Measurements from ENCODE around the gene OVCA2. TPM values are rescaled to one million over a fixed set of nuclear protein-coding genes. Genes with fewer than 3 reads are reported as not detected.

Gene OVCA2
- total RNA-seq, 1 donor from 2014 or later = 21.9 TPM

GRCh38 chr17:2040219-2040827 is 1.5 kb upstream of the OVCA2 start:
- Mint-ChIP-seq H3K36me3 (ENCODE audit: insufficient read depth) (peaks cover 19% of the 10 kb centered on the region), H3K4me1 (ENCODE audit: low read depth) (peaks cover 9% of the 10 kb centered on the region), H3K27me3 (no peaks in the 10 kb centered on the region), H3K27ac (no peak overlapping the region), H3K9me3 (ENCODE audit: low read depth) (no peaks in the 10 kb centered on the region), H3K4me3 (ENCODE audit: low read depth) (peak overlapping the region; percentile 84)
- TF ChIP-seq, protein P1, sequence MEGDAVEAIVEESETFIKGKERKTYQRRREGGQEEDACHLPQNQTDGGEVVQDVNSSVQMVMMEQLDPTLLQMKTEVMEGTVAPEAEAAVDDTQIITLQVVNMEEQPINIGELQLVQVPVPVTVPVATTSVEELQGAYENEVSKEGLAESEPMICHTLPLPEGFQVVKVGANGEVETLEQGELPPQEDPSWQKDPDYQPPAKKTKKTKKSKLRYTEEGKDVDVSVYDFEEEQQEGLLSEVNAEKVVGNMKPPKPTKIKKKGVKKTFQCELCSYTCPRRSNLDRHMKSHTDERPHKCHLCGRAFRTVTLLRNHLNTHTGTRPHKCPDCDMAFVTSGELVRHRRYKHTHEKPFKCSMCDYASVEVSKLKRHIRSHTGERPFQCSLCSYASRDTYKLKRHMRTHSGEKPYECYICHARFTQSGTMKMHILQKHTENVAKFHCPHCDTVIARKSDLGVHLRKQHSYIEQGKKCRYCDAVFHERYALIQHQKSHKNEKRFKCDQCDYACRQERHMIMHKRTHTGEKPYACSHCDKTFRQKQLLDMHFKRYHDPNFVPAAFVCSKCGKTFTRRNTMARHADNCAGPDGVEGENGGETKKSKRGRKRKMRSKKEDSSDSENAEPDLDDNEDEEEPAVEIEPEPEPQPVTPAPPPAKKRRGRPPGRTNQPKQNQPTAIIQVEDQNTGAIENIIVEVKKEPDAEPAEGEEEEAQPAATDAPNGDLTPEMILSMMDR (IDR thresholded peaks at IDR 0.05; ENCODE audit: unreplicated experiment) = no peak
- no peak for DNase-seq (ENCODE audit: low spot score, unreplicated experiment)

GRCh38 chr17:2040942-2041560 is 771 bp upstream of the OVCA2 start:
- Mint-ChIP-seq H3K36me3 (ENCODE audit: insufficient read depth) (peaks cover 19% of the 10 kb centered on the region), H3K27ac (peak overlapping the region; percentile 89), H3K4me1 (ENCODE audit: low read depth) (peaks cover 9% of the 10 kb centered on the region), H3K4me3 (ENCODE audit: low read depth) (peak overlapping the region; percentile 84), H3K27me3 (no peaks in the 10 kb centered on the region), H3K9me3 (ENCODE audit: low read depth) (no peaks in the 10 kb centered on the region)
- TF ChIP-seq, protein P1 (IDR thresholded peaks at IDR 0.05; ENCODE audit: unreplicated experiment) = no peak
- DNase-seq (ENCODE audit: low spot score, unreplicated experiment) = no peak

DNA sequence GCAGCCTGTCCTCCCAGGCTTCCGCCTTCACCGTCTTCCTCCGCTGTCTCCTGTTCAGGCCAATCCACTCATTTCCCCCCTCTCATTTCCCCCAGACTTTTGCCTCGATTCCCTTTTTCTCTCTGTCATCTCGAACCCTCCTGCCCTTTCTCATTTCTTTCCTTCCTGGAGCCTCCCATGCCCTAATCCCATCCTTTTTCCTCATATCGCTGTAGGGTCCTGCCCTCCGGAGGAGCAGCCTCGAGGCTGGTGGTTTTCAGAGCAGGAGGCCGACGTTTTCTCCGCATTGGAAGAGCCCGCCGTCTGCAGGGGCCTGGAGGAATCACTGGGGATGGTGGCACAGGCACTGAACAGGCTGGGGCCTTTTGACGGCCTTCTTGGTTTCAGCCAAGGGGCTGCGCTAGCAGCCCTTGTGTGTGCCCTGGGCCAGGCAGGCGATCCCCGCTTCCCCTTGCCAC is 597 bp downstream of the OVCA2 start:
- DNase-seq (ENCODE audit: low spot score, unreplicated experiment) = no peak
- Mint-ChIP-seq H3K4me1 (ENCODE audit: low read depth) (peaks cover 9% of the 10 kb centered on the region), H3K27me3 (no peaks in the 10 kb centered on the region), H3K9me3 (ENCODE audit: low read depth) (no peaks in the 10 kb centered on the region), H3K4me3 (ENCODE audit: low read depth) (peak overlapping the region; percentile 84), H3K36me3 (ENCODE audit: insufficient read depth) (peaks cover 12% of the 10 kb centered on the region), H3K27ac (peak overlapping the region; percentile 93)
- TF ChIP-seq, protein P1 (IDR thresholded peaks at IDR 0.05; ENCODE audit: unreplicated experiment) = peak; percentile 13

DNA sequence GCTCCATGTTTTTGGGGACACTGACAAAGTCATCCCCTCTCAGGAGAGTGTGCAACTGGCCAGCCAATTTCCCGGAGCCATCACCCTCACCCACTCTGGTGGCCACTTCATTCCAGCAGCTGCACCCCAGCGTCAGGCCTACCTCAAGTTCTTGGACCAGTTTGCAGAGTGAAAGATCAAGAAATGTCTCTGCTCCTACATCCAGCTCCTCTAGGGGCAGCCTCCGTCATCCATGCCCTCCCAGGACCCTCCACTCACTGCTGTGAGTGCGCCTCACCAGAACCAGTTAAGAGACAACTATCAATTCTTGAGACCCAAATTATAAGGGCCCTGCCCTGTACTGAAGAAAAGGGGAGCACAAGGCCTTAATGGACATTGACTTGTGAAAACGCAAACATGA is 1.1 kb downstream of the OVCA2 start:
- peaks cover 9% of the 10 kb centered on the region for H3K36me3 Mint-ChIP-seq (ENCODE audit: insufficient read depth)
- H3K4me1 Mint-ChIP-seq (ENCODE audit: low read depth) = peaks cover 9% of the 10 kb centered on the region
- no peaks in the 10 kb centered on the region for H3K9me3 Mint-ChIP-seq (ENCODE audit: low read depth)
- TF ChIP-seq, protein P1 (IDR thresholded peaks at IDR 0.05; ENCODE audit: unreplicated experiment) = no peak
- H3K27me3 Mint-ChIP-seq = peaks cover 2% of the 10 kb centered on the region
- peak overlapping the region; percentile 93 for H3K27ac Mint-ChIP-seq
- DNase-seq (ENCODE audit: low spot score, unreplicated experiment) = no peak
- H3K4me3 Mint-ChIP-seq (ENCODE audit: low read depth) = peak overlapping the region; percentile 84

DNA sequence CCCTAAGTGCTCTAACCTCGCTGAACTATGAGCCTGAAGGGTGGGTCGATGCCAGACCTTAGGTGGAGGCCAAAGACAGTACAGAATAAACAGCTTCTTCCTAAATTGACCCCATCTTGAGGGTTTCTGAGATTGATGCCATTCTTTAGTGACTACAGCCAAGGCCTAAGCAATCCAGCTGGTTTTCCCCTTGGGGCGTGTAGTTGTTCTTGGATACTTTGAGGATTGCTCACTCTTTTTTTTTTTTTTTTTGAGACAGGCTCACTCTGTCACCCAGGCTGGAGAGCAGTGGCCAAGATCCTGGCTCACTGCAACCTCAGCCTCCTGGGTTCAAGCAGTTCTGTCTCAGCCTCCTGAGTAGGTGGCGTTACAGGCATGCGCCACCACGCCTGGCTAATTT is 2.0 kb downstream of the OVCA2 start:
- peaks cover 6% of the 10 kb centered on the region for H3K36me3 Mint-ChIP-seq (ENCODE audit: insufficient read depth)
- TF ChIP-seq, protein P1 (IDR thresholded peaks at IDR 0.05; ENCODE audit: unreplicated experiment) = no peak

More for the DNA sequence above, 2.0 kb downstream of the OVCA2 start:
- H3K9me3 Mint-ChIP-seq (ENCODE audit: low read depth) = no peaks in the 10 kb centered on the region
- H3K27ac Mint-ChIP-seq = no peak overlapping the region
- peaks cover 11% of the 10 kb centered on the region for H3K4me1 Mint-ChIP-seq (ENCODE audit: low read depth)
- H3K4me3 Mint-ChIP-seq (ENCODE audit: low read depth) = no peak overlapping the region
- DNase-seq (ENCODE audit: low spot score, unreplicated experiment) = no peak
- peaks cover 9% of the 10 kb centered on the region for H3K27me3 Mint-ChIP-seq

All from progenitor cell of endocrine pancreas (in vitro differentiated cells).